Measurements from ENCODE around the gene TSPAN5. TPM values are rescaled to one million over a fixed set of nuclear protein-coding genes. Genes with fewer than 3 reads are reported as not detected.

Gene TSPAN5
- polyA plus RNA-seq, 1 of the 3 experiments (the other 2 are of a cell fraction) = 38.6 TPM

- Histone ChIP-seq H2AFZ (ENCODE audit: low read depth) (no peak overlapping the region), H3K36me3 (replicated peaks in 1 of 2; ENCODE audit: control insufficient read depth in 1 of 2, insufficient read depth in 2 of 2, low read length in 1 of 2) (no peaks in the 10 kb centered on the region), H3K9me3 (no peaks in the 10 kb centered on the region), H4K20me1 (ENCODE audit: insufficient read depth) (peaks cover 17% of the 10 kb centered on the region), H3K79me2 (ENCODE audit: insufficient read depth) (peaks cover 97% of the 10 kb centered on the region), H3K4me3 (ENCODE audit: low read depth in 2 of 2, low read length in 1 of 2) (peak overlapping the region in 1 of 2 experiments; percentile 22; a peak in 1 of 4 replicates), H3K4me2 (no peak overlapping the region), H3K9me2 (no peaks in the 10 kb centered on the region), H3K9ac (no peak overlapping the region), H3F3A (replicated peaks; ENCODE audit: insufficient read depth) (peaks cover 18% of the 10 kb centered on the region), H3K4me1 (ENCODE audit: control insufficient read depth in 1 of 2, insufficient read depth in 2 of 2, low read depth in 1 of 2, low read length in 1 of 2) (peaks cover 17% of the 10 kb centered on the region in 2 experiments; a peak in 3 of 4 replicates), H3K27me3 (ENCODE audit: insufficient read depth) (no peaks in the 10 kb centered on the region), H3K27ac (ENCODE audit: low read depth in 2 of 2, low read length in 1 of 2) (peak overlapping the region in 1 of 2 experiments; percentile 22; a peak in 1 of 4 replicates)
- CTCF ChIA-PET = interaction anchor here (1.1 kb wide), 1 partner anchor 29 kb away, joined by 3 read pairs; no protein-coding TSS in a partner anchor
- POLR2A ChIA-PET = no interaction called here
- WGBS (ENCODE audit: low lambda C conversion rate) = 94% methylated on average over 8 of the region's 8 CpGs
- TF ChIP-seq JUND (IDR thresholded peaks at IDR 0.05) (no peak), CTCF (IDR thresholded peaks at IDR 0.05) (peak; percentile 29), POLR2AphosphoS5 (IDR thresholded peaks at IDR 0.05; ENCODE audit: low read depth, low read length) (no peak), MAX (IDR thresholded peaks at IDR 0.05; ENCODE audit: low read depth) (no peak)
- no peak for DNase-seq
These were observed 27.5 kb downstream of the TSPAN5 start for GRCh38 chr4:98630737-98631454.

- no peak overlapping the region for H2AFZ ChIP-seq (ENCODE audit: low read depth)
- no peaks in the 10 kb centered on the region for H3K27me3 ChIP-seq (ENCODE audit: insufficient read depth)
- peak overlapping the region; percentile 47 to 89; a peak in 3 of 4 replicates for H3K27ac ChIP-seq (ENCODE audit: low read depth in 2 of 2, low read length in 1 of 2)
- no peaks in the 10 kb centered on the region for H3K9me3 ChIP-seq
- no peak for DNase-seq
- H3K36me3 ChIP-seq (replicated peaks in 1 of 2; ENCODE audit: control insufficient read depth in 1 of 2, insufficient read depth in 2 of 2, low read length in 1 of 2) = no peaks in the 10 kb centered on the region
- H3K4me2 ChIP-seq = no peak overlapping the region
- no peak overlapping the region for H3K4me3 ChIP-seq (ENCODE audit: low read depth in 2 of 2, low read length in 1 of 2)
- no peaks in the 10 kb centered on the region for H3K9me2 ChIP-seq
- no peak overlapping the region for H3K9ac ChIP-seq
- peaks cover 32% of the 10 kb centered on the region for H3F3A ChIP-seq (replicated peaks; ENCODE audit: insufficient read depth)
- WGBS (ENCODE audit: low lambda C conversion rate) = 69% methylated on average over 3 of the region's 3 CpGs
- ChIA-PET CTCF (interaction anchor here (1.1 kb wide), 1 partner anchor 14 kb away, joined by 4 read pairs; no protein-coding TSS in a partner anchor), POLR2A (no interaction called here)
- peaks cover 97% of the 10 kb centered on the region for H3K79me2 ChIP-seq (ENCODE audit: insufficient read depth)
- H4K20me1 ChIP-seq (ENCODE audit: insufficient read depth) = peaks cover 8% of the 10 kb centered on the region; the same call in 1 of the 2 replicates
- peaks cover 17 to 48% of the 10 kb centered on the region in 2 experiments for H3K4me1 ChIP-seq (ENCODE audit: control insufficient read depth in 1 of 2, insufficient read depth in 2 of 2, low read depth in 1 of 2, low read length in 1 of 2)
- TF ChIP-seq TCF12 (IDR thresholded peaks at IDR 0.05) = 0 out of 2 replicates have a peak, but pooled peaks have one; percentile 13
- TF ChIP-seq NRF1 (IDR thresholded peaks at IDR 0.05; ENCODE audit: low read depth, low read length) = no peak
- no peak for TF ChIP-seq RFX5 (IDR thresholded peaks at IDR 0.05; ENCODE audit: low read length)
- no peak for TF ChIP-seq NFIC (IDR thresholded peaks at IDR 0.05; ENCODE audit: borderline replicate concordance)
- TF ChIP-seq TAF1 (IDR thresholded peaks at IDR 0.05; ENCODE audit: borderline replicate concordance, low read depth, low read length) = no peak
- no peak for TF ChIP-seq FOXM1 (IDR thresholded peaks at IDR 0.05; ENCODE audit: low read depth)
- TF ChIP-seq IRF3 (IDR thresholded peaks at IDR 0.05; ENCODE audit: low read depth, low read length) = no peak
- no peak for TF ChIP-seq ZBTB33 (IDR thresholded peaks at IDR 0.05; ENCODE audit: borderline replicate concordance, low read depth)
- no peak for TF ChIP-seq FOXJ3 (CRISPR knock-in tag; IDR thresholded peaks at IDR 0.05)
- no peak for TF ChIP-seq FOSL2 (IDR thresholded peaks at IDR 0.05; ENCODE audit: borderline replicate concordance, low read depth)
- no peak for TF ChIP-seq EZH2phosphoT487 (IDR thresholded peaks at IDR 0.05; ENCODE audit: borderline replicate concordance, low read depth)
- 0 out of 2 replicates have a peak, but pooled peaks have one; percentile 2 for TF ChIP-seq MAX (IDR thresholded peaks at IDR 0.05; ENCODE audit: low read depth)
These were observed 30.7 kb downstream of the TSPAN5 start for GRCh38 chr4:98627531-98628257.

Data from SK-N-SH (cell line).